ENCODE data around the gene CCDC73. TPM values are rescaled to one million over a fixed set of nuclear protein-coding genes. Genes with fewer than 3 reads are reported as not detected.

The CCDC73 gene
- total RNA-seq = not detected
- not detected for polyA plus RNA-seq
- not detected for total RNA-seq

DNA sequence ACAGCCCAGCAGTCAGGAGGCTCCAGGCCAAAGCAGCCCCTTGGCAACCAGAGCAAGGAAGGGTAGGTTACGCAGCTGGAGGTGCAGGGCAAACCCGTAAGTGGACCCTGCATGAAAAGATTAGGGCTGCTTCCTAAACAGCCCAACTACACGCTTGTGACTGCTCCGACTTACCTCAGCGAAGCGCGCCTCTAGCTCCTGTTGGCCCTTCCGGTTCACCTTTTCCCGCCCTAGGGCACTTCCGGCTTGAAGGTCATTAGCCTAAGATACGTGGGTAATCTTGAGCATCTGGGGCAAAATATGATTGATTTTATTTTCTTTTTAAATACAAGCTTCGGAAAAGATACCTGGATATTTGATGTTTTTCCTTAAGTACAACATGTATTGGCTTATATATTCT lies at the start of gene CCDC73:
Gene CCDC73, minus strand, starts transcription at position 224 of the 400 bp plus-strand sequence. CDS start 34,419 bp downstream, outside the sequence.
- ChIA-PET CTCF (interaction anchor here (0.6 kb wide), 1 partner anchor 244 kb away, joined by 4 read pairs; no protein-coding TSS in a partner anchor), POLR2A (no interaction called here)
- Histone ChIP-seq H3K27me3 (ENCODE audit: control insufficient read depth in 2 of 2, insufficient read depth in 2 of 2, low read length in 2 of 2) (no peaks in the 10 kb centered on the region), H3K9me3 (ENCODE audit: control insufficient read depth in 2 of 3, low read length in 3 of 3) (no peaks in the 10 kb centered on the region), H3K4me1 (ENCODE audit: control insufficient read depth in 2 of 2, insufficient read depth in 2 of 2, low read length in 2 of 2) (no peaks in the 10 kb centered on the region), H3K27ac (ENCODE audit: low read depth, low read length) (no peak within 1 kb of the TSS), H3K4me3 (ENCODE audit: low read length) (no peak within 1 kb of the TSS), H3K36me3 (ENCODE audit: control insufficient read depth in 2 of 3, insufficient read depth in 3 of 3, low read length in 3 of 3) (no peaks in the 10 kb centered on the region)
- no peak within 1 kb of the TSS for H3K27ac Mint-ChIP-seq
- H3K27me3 Mint-ChIP-seq = peaks cover 3 to 25% (median 5%) of the 10 kb centered on the region in 5 donors
- no peak within 1 kb of the TSS for H3K4me3 Mint-ChIP-seq
- H3K36me3 Mint-ChIP-seq = no peaks in the 10 kb centered on the region
- DNase-seq = no peak
- ATAC-seq = no peak
- no peaks in the 10 kb centered on the region for H3K9me3 Mint-ChIP-seq
- H3K4me1 Mint-ChIP-seq = peaks cover 0 to 8% (median 5%) of the 10 kb centered on the region in 7 donors
- intact Hi-C loops (cut with micrococcal nuclease) = loop anchor here in 1 of 2 donors (10.0 kb wide), 1 partner anchor 210 kb away; the partner anchor contains the start of gene EIF3M

GRCh38 chr11:32843544-32843943 lies 49.1 kb upstream of the CCDC73 start:
- no peaks in the 10 kb centered on the region for H3K9me3 ChIP-seq (ENCODE audit: control insufficient read depth in 2 of 3, low read length in 3 of 3)
- no peak overlapping the region for H3K4me3 Mint-ChIP-seq
- H3K36me3 ChIP-seq (ENCODE audit: control insufficient read depth in 2 of 3, insufficient read depth in 3 of 3, low read length in 3 of 3) = no peaks in the 10 kb centered on the region
- ChIA-PET CTCF (interaction anchor here (1.1 kb wide), 1 partner anchor 9 kb away, joined by 3 read pairs; no protein-coding TSS in a partner anchor), POLR2A (no interaction called here)
- H3K27me3 Mint-ChIP-seq = peaks cover 6 to 16% (median 6%) of the 10 kb centered on the region in 5 donors
- no peaks in the 10 kb centered on the region for H3K27me3 ChIP-seq (ENCODE audit: control insufficient read depth in 2 of 2, insufficient read depth in 2 of 2, low read length in 2 of 2)
- H3K27ac Mint-ChIP-seq = no peak overlapping the region
- H3K27ac ChIP-seq (ENCODE audit: low read depth, low read length) = no peak overlapping the region
- no peaks in the 10 kb centered on the region for H3K4me1 ChIP-seq (ENCODE audit: control insufficient read depth in 2 of 2, insufficient read depth in 2 of 2, low read length in 2 of 2)
- intact Hi-C loops (cut with micrococcal nuclease) = no loop called here
- no peak for ATAC-seq
- H3K9me3 Mint-ChIP-seq = peaks cover 0 to 5% (median 0%) of the 10 kb centered on the region in 11 donors
- H3K4me3 ChIP-seq (ENCODE audit: low read length) = no peak overlapping the region
- DNase-seq = no peak
- H3K36me3 Mint-ChIP-seq = no peaks in the 10 kb centered on the region
- H3K4me1 Mint-ChIP-seq = no peaks in the 10 kb centered on the region

DNA sequence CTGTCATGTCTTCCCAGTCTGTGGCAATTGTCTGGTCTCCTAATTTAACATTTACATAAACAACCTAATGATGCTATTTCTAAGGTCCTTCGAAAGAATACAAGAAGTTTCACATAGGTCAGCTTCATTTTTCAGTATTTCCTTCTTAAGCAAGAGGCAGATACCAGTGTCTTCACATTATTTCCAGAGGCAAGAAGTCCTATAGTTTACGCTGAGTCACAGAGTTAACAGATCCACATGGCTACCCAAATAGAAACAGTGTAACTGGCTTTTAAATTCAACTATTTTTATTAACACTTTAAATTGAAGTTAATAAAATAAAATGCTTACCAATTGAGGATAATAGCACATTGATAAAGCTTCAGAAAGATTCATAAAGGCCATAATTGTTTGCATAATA lies 46.1 kb upstream of the CCDC73 start:
- H3K4me3 Mint-ChIP-seq = no peak overlapping the region
- no peaks in the 10 kb centered on the region for H3K4me1 Mint-ChIP-seq
- ChIA-PET POLR2A (no interaction called here), CTCF (interaction anchor here (0.7 kb wide), 1 partner anchor 263 kb away, joined by 3 read pairs; no protein-coding TSS in a partner anchor)
- H3K27ac ChIP-seq (ENCODE audit: low read depth, low read length) = no peak overlapping the region
- no peak for DNase-seq
- peaks cover 0 to 9% (median 7%) of the 10 kb centered on the region in 5 donors for H3K27me3 Mint-ChIP-seq
- no peaks in the 10 kb centered on the region for H3K27me3 ChIP-seq (ENCODE audit: control insufficient read depth in 2 of 2, insufficient read depth in 2 of 2, low read length in 2 of 2)
- no peak for ATAC-seq
- no peaks in the 10 kb centered on the region for H3K36me3 Mint-ChIP-seq
- no peaks in the 10 kb centered on the region for H3K9me3 ChIP-seq (ENCODE audit: control insufficient read depth in 2 of 3, low read length in 3 of 3)
- intact Hi-C loops (cut with micrococcal nuclease) = no loop called here
- H3K4me3 ChIP-seq (ENCODE audit: low read length) = no peak overlapping the region
- no peak overlapping the region for H3K27ac Mint-ChIP-seq
- H3K4me1 ChIP-seq (ENCODE audit: control insufficient read depth in 2 of 2, insufficient read depth in 2 of 2, low read length in 2 of 2) = no peaks in the 10 kb centered on the region
- H3K36me3 ChIP-seq (ENCODE audit: control insufficient read depth in 2 of 3, insufficient read depth in 3 of 3, low read length in 3 of 3) = no peaks in the 10 kb centered on the region
- no peaks in the 10 kb centered on the region for H3K9me3 Mint-ChIP-seq

DNA sequence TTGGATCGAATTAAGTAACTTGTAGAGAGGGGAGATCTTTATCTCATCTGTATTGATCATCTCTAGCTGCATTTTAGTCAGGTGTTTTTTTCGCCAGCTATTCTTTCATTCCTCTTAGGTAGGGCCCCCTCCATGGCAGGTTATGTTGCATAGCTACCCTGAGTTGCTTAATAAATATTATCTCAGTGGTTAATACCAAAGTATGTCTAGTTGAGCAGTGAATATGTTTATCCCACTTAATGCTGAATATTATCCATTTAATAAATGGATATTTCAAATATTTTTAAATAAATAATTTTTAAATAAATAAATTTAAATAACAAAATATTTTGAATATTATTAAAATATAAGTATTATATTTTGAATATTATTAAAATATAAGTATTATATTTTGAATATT lies 44.8 kb upstream of the CCDC73 start:
- no peaks in the 10 kb centered on the region for H3K36me3 Mint-ChIP-seq
- no peaks in the 10 kb centered on the region for H3K4me1 Mint-ChIP-seq
- H3K4me1 ChIP-seq (ENCODE audit: control insufficient read depth in 2 of 2, insufficient read depth in 2 of 2, low read length in 2 of 2) = no peaks in the 10 kb centered on the region
- no peaks in the 10 kb centered on the region for H3K9me3 Mint-ChIP-seq
- H3K27me3 Mint-ChIP-seq = peaks cover 0 to 14% (median 7%) of the 10 kb centered on the region in 5 donors
- no peak overlapping the region for H3K27ac Mint-ChIP-seq
- DNase-seq = no peak
- H3K27me3 ChIP-seq (ENCODE audit: control insufficient read depth in 2 of 2, insufficient read depth in 2 of 2, low read length in 2 of 2) = no peaks in the 10 kb centered on the region
- no peak overlapping the region for H3K4me3 ChIP-seq (ENCODE audit: low read length)
- no peaks in the 10 kb centered on the region for H3K9me3 ChIP-seq (ENCODE audit: control insufficient read depth in 2 of 3, low read length in 3 of 3)
- no peak overlapping the region for H3K27ac ChIP-seq (ENCODE audit: low read depth, low read length)
- H3K36me3 ChIP-seq (ENCODE audit: control insufficient read depth in 2 of 3, insufficient read depth in 3 of 3, low read length in 3 of 3) = no peaks in the 10 kb centered on the region
- ChIA-PET CTCF (no interaction called here), POLR2A (no interaction called here)
- intact Hi-C loops (cut with micrococcal nuclease) = no loop called here
- no peak for ATAC-seq
- no peak overlapping the region for H3K4me3 Mint-ChIP-seq

DNA sequence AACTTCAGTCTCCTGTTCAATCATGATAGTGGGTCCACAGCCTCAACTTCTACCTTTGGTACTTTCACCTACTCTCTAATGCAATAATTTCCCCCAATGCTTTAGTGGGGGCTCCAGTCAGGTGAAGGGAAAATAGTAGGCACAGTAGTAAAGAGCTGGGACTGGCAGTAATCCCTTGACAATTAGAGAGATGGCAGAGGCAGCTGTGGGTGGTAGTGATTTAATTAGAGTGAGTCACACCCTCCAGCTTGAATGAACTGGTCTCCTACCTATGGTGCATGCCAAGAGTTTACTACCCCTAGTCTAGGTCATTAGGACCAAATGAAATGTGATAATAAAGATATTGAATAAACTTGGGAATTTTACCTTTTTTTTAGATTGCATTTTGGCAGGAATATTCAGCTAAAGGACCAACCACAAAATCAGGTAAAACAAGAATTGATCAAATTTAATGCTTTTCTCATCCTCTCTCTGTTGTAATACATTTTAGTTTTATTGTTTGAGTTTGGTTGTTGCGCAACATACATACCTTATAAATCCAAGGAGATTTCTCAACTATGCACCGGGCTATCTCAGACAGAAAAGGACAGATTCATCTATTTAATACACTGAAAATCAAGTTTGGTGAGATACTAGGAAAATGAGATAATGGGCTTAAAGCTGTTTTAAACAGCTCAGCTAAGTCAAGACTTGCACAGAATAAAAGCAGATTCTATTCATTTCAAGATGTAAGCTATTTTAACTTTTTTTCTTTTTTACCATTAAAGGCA lies 44.2 kb upstream of the CCDC73 start:
- no peak for DNase-seq
- H3K9me3 Mint-ChIP-seq = no peaks in the 10 kb centered on the region
- Histone ChIP-seq H3K27me3 (ENCODE audit: control insufficient read depth in 2 of 2, insufficient read depth in 2 of 2, low read length in 2 of 2) (no peaks in the 10 kb centered on the region), H3K9me3 (ENCODE audit: control insufficient read depth in 2 of 3, low read length in 3 of 3) (no peaks in the 10 kb centered on the region), H3K4me3 (ENCODE audit: low read length) (no peak overlapping the region), H3K27ac (ENCODE audit: low read depth, low read length) (no peak overlapping the region), H3K36me3 (ENCODE audit: control insufficient read depth in 2 of 3, insufficient read depth in 3 of 3, low read length in 3 of 3) (no peaks in the 10 kb centered on the region), H3K4me1 (ENCODE audit: control insufficient read depth in 2 of 2, insufficient read depth in 2 of 2, low read length in 2 of 2) (no peaks in the 10 kb centered on the region)
- ChIA-PET POLR2A (no interaction called here), CTCF (no interaction called here)
- H3K4me3 Mint-ChIP-seq = no peak overlapping the region
- intact Hi-C loops (cut with micrococcal nuclease) = no loop called here
- H3K27me3 Mint-ChIP-seq = peaks cover 2 to 14% (median 9%) of the 10 kb centered on the region in 5 donors
- no peak for ATAC-seq
- H3K4me1 Mint-ChIP-seq = no peaks in the 10 kb centered on the region
- H3K27ac Mint-ChIP-seq = no peak overlapping the region
- no peaks in the 10 kb centered on the region for H3K36me3 Mint-ChIP-seq

- ChIA-PET CTCF (no interaction called here), POLR2A (no interaction called here)
- DNase-seq = no peak
- H3K4me3 Mint-ChIP-seq = no peak overlapping the region
- Histone ChIP-seq H3K36me3 (ENCODE audit: control insufficient read depth in 2 of 3, insufficient read depth in 3 of 3, low read length in 3 of 3) (no peaks in the 10 kb centered on the region), H3K4me1 (ENCODE audit: control insufficient read depth in 2 of 2, insufficient read depth in 2 of 2, low read length in 2 of 2) (no peaks in the 10 kb centered on the region), H3K4me3 (ENCODE audit: low read length) (no peak overlapping the region), H3K9me3 (ENCODE audit: control insufficient read depth in 2 of 3, low read length in 3 of 3) (no peaks in the 10 kb centered on the region), H3K27me3 (ENCODE audit: control insufficient read depth in 2 of 2, insufficient read depth in 2 of 2, low read length in 2 of 2) (no peaks in the 10 kb centered on the region), H3K27ac (ENCODE audit: low read depth, low read length) (no peak overlapping the region)
- no peaks in the 10 kb centered on the region for H3K36me3 Mint-ChIP-seq
- ATAC-seq = no peak
- H3K9me3 Mint-ChIP-seq = no peaks in the 10 kb centered on the region
- intact Hi-C loops (cut with micrococcal nuclease) = no loop called here
- H3K27me3 Mint-ChIP-seq = peaks cover 12 to 23% (median 20%) of the 10 kb centered on the region in 5 donors
- no peak overlapping the region for H3K27ac Mint-ChIP-seq
- H3K4me1 Mint-ChIP-seq = no peaks in the 10 kb centered on the region
Measured at GRCh38 chr11:32836946-32837345, 42.5 kb upstream of the CCDC73 start.

- CTCF ChIA-PET = no interaction called here
- Mint-ChIP-seq H3K9me3 (no peaks in the 10 kb centered on the region), H3K36me3 (no peaks in the 10 kb centered on the region), H3K27ac (no peak overlapping the region), H3K4me3 (no peak overlapping the region), H3K27me3 (peaks cover 28 to 40% (median 35%) of the 10 kb centered on the region in 5 donors), H3K4me1 (peaks cover 0 to 17% (median 8%) of the 10 kb centered on the region in 7 donors)
- POLR2A ChIA-PET = no interaction called here
- Histone ChIP-seq H3K27me3 (ENCODE audit: control insufficient read depth in 2 of 2, insufficient read depth in 2 of 2, low read length in 2 of 2) (no peaks in the 10 kb centered on the region), H3K27ac (ENCODE audit: low read depth, low read length) (no peak overlapping the region), H3K9me3 (ENCODE audit: control insufficient read depth in 2 of 3, low read length in 3 of 3) (no peaks in the 10 kb centered on the region), H3K36me3 (ENCODE audit: control insufficient read depth in 2 of 3, insufficient read depth in 3 of 3, low read length in 3 of 3) (no peaks in the 10 kb centered on the region), H3K4me1 (ENCODE audit: control insufficient read depth in 2 of 2, insufficient read depth in 2 of 2, low read length in 2 of 2) (peaks cover 0 to 4% of the 10 kb centered on the region in 2 donors), H3K4me3 (ENCODE audit: low read length) (no peak overlapping the region)
- intact Hi-C loops (cut with micrococcal nuclease) = no loop called here
- no peak for DNase-seq
- ATAC-seq = no peak
Measured at GRCh38 chr11:32833921-32834320, 39.5 kb upstream of the CCDC73 start.

Data from naive thymus-derived CD4-positive, alpha-beta T cell (primary cell).